WTC11 (cell line): ENCODE measurements around the gene GRIN2A. TPM values are rescaled to one million over a fixed set of nuclear protein-coding genes. Genes with fewer than 3 reads are reported as not detected.

Experiments used
- ATAC-seq: fragments of 200-7000 bp; cut with Tn5 transposase; 2 replicates; pipeline ENCODE4 v1.10.0; 2021; ENCODE audit warnings: mild to moderate bottlenecking, moderate library complexity
- CTCF ChIA-PET: fragments of 300-600 bp; sonication (Branson Sonifier 250); formaldehyde crosslinking; loops from one replicate; lab custom pipeline; 2021; ENCODE audit warnings: antibody characterized with exemption; lab: Charles Lee
- POLR2A ChIA-PET: fragments of 350-600 bp; sonication (Branson Sonifier 250); formaldehyde crosslinking; loops from one replicate; lab custom pipeline; 2021; ENCODE audit warnings: antibody characterized with exemption; lab: Charles Lee
- DNase-seq: peaks from one replicate; pipeline ENCODE4 v3.0.0; 2021; ENCODE audit warnings: low spot score
- H3K27ac Mint-ChIP-seq: 2 replicates; pipeline ENCODE4 v1.8.0; 2021; ENCODE audit warnings: mixed read lengths
- H3K27me3 Mint-ChIP-seq: 2 replicates; pipeline ENCODE4 v1.8.0; 2021; ENCODE audit warnings: low read depth, mild to moderate bottlenecking, moderate library complexity, mixed read lengths
- H3K36me3 Mint-ChIP-seq: 2 replicates; pipeline ENCODE4 v1.8.0; 2021; ENCODE audit warnings: mixed read lengths
- H3K4me1 Mint-ChIP-seq: 2 replicates; pipeline ENCODE4 v1.8.0; 2022; ENCODE audit warnings: mixed read lengths
- H3K4me3 Mint-ChIP-seq: 2 replicates; pipeline ENCODE4 v1.8.0; 2021; ENCODE audit warnings: mild to moderate bottlenecking, moderate library complexity, mixed read lengths
- H3K9me3 Mint-ChIP-seq: 2 replicates; pipeline ENCODE4 v1.8.0; 2021; ENCODE audit warnings: mixed read lengths
- AFF4 ChIP-seq: sonication (generic); formaldehyde crosslinking; IDR thresholded peaks from 2 replicates; pipeline ENCODE4 v1.8.1; 2023; ENCODE audit warnings: mild to moderate bottlenecking, missing genetic modification reagents, borderline replicate concordance
- E2F1 ChIP-seq: sonication (generic); formaldehyde crosslinking; IDR thresholded peaks from 2 replicates; pipeline ENCODE4 v1.8.0; 2022; ENCODE audit warnings: mild to moderate bottlenecking, missing genetic modification reagents
- ELF4 ChIP-seq: sonication (generic); formaldehyde crosslinking; IDR thresholded peaks from 2 replicates; pipeline ENCODE4 v1.8.1; 2022; ENCODE audit warnings: low read depth, mild to moderate bottlenecking, moderate library complexity, missing genetic modification reagents
- NFE2L1 ChIP-seq: sonication (generic); formaldehyde crosslinking; IDR thresholded peaks from 2 replicates; pipeline ENCODE4 v1.8.1; 2023; ENCODE audit warnings: missing genetic modification reagents
- NFYB ChIP-seq: sonication (generic); formaldehyde crosslinking; conservative IDR thresholded peaks from 2 replicates; pipeline ENCODE4 v1.8.0; 2022; ENCODE audit warnings: low read depth, missing genetic modification reagents
- PRDM15 ChIP-seq: sonication (generic); formaldehyde crosslinking; IDR thresholded peaks from 2 replicates; pipeline ENCODE4 v1.8.0; 2022; ENCODE audit warnings: missing genetic modification reagents
- TCF7 ChIP-seq: sonication (generic); formaldehyde crosslinking; IDR thresholded peaks from 2 replicates; pipeline ENCODE4 v1.8.0; 2022; ENCODE audit warnings: mild to moderate bottlenecking, low read depth, missing genetic modification reagents, moderate library complexity
- TEAD4 ChIP-seq: sonication (generic); formaldehyde crosslinking; IDR thresholded peaks from 2 replicates; pipeline ENCODE4 v1.8.0; 2022; ENCODE audit warnings: mild to moderate bottlenecking, missing genetic modification reagents
- ZNF532 ChIP-seq: fragments of 250-450 bp; sonication (Bioruptor Pico); IDR thresholded peaks from 2 replicates; pipeline ENCODE4 v1.9.0; 2021; ENCODE audit warnings: mild to moderate bottlenecking, borderline replicate concordance
- ZNF671 ChIP-seq: fragments of 250-450 bp; sonication (Bioruptor Pico); IDR thresholded peaks from 2 replicates; pipeline ENCODE4 v1.8.0; 2021; ENCODE audit warnings: mild to moderate bottlenecking
- total RNA-seq: library from RNA; stranded (reverse); gene quantifications from 3 replicates; pipeline ENCODE4 v1.2.3, GENCODE V29; 2021
- TF ChIP-seq, protein P1 (sequence below): sonication (generic); formaldehyde crosslinking; IDR thresholded peaks from 2 replicates; pipeline ENCODE4 v1.8.1; 2023; ENCODE audit warnings: mild to moderate bottlenecking, missing genetic modification reagents, moderate library complexity
- TF ChIP-seq, protein P2 (sequence below): sonication (generic); formaldehyde crosslinking; IDR thresholded peaks from 2 replicates; pipeline ENCODE4 v1.8.1; 2023; ENCODE audit warnings: mild to moderate bottlenecking, missing genetic modification reagents
- TF ChIP-seq, protein P3 (sequence below): fragments of 250-450 bp; sonication (Bioruptor Pico); IDR thresholded peaks from 2 replicates; pipeline ENCODE4 v1.9.0; 2021; ENCODE audit warnings: mild to moderate bottlenecking
- TF ChIP-seq, protein P4 (sequence below): sonication (generic); formaldehyde crosslinking; IDR thresholded peaks from 2 replicates; pipeline ENCODE4 v1.8.1; 2023; ENCODE audit warnings: mild to moderate bottlenecking, moderate library complexity, missing genetic modification reagents

GRIN2A gene
- total RNA-seq, 1 experiment from 2014 or later = 3.5 TPM

- Mint-ChIP-seq H3K4me3 (no peak overlapping the region), H3K36me3 (no peaks in the 10 kb centered on the region), H3K27me3 (no peaks in the 10 kb centered on the region), H3K27ac (no peak overlapping the region; the same call in 1 of the 2 replicates), H3K9me3 (no peaks in the 10 kb centered on the region), H3K4me1 (peaks cover 17% of the 10 kb centered on the region)
- POLR2A ChIA-PET = no interaction called here
- TF ChIP-seq, protein P1, sequence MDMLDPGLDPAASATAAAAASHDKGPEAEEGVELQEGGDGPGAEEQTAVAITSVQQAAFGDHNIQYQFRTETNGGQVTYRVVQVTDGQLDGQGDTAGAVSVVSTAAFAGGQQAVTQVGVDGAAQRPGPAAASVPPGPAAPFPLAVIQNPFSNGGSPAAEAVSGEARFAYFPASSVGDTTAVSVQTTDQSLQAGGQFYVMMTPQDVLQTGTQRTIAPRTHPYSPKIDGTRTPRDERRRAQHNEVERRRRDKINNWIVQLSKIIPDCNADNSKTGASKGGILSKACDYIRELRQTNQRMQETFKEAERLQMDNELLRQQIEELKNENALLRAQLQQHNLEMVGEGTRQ (CRISPR knock-in tag) = no peak
- TF ChIP-seq, protein P2, sequence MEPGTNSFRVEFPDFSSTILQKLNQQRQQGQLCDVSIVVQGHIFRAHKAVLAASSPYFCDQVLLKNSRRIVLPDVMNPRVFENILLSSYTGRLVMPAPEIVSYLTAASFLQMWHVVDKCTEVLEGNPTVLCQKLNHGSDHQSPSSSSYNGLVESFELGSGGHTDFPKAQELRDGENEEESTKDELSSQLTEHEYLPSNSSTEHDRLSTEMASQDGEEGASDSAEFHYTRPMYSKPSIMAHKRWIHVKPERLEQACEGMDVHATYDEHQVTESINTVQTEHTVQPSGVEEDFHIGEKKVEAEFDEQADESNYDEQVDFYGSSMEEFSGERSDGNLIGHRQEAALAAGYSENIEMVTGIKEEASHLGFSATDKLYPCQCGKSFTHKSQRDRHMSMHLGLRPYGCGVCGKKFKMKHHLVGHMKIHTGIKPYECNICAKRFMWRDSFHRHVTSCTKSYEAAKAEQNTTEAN (CRISPR knock-in tag) = no peak
- TF ChIP-seq TEAD4 (CRISPR knock-in tag) (no peak), ELF4 (CRISPR knock-in tag) (no peak), PRDM15 (CRISPR knock-in tag) (no peak), ZNF532 (CRISPR knock-in tag) (no peak), NFYB (CRISPR knock-in tag) (no peak), NFE2L1 (CRISPR knock-in tag) (no peak), ZNF671 (CRISPR knock-in tag) (no peak), AFF4 (CRISPR knock-in tag) (no peak), E2F1 (CRISPR knock-in tag) (no peak), TCF7 (CRISPR knock-in tag) (no peak)
- TF ChIP-seq, protein P3, sequence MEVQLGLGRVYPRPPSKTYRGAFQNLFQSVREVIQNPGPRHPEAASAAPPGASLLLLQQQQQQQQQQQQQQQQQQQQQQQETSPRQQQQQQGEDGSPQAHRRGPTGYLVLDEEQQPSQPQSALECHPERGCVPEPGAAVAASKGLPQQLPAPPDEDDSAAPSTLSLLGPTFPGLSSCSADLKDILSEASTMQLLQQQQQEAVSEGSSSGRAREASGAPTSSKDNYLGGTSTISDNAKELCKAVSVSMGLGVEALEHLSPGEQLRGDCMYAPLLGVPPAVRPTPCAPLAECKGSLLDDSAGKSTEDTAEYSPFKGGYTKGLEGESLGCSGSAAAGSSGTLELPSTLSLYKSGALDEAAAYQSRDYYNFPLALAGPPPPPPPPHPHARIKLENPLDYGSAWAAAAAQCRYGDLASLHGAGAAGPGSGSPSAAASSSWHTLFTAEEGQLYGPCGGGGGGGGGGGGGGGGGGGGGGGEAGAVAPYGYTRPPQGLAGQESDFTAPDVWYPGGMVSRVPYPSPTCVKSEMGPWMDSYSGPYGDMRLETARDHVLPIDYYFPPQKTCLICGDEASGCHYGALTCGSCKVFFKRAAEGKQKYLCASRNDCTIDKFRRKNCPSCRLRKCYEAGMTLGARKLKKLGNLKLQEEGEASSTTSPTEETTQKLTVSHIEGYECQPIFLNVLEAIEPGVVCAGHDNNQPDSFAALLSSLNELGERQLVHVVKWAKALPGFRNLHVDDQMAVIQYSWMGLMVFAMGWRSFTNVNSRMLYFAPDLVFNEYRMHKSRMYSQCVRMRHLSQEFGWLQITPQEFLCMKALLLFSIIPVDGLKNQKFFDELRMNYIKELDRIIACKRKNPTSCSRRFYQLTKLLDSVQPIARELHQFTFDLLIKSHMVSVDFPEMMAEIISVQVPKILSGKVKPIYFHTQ (CRISPR knock-in tag) = no peak
- TF ChIP-seq, protein P4, sequence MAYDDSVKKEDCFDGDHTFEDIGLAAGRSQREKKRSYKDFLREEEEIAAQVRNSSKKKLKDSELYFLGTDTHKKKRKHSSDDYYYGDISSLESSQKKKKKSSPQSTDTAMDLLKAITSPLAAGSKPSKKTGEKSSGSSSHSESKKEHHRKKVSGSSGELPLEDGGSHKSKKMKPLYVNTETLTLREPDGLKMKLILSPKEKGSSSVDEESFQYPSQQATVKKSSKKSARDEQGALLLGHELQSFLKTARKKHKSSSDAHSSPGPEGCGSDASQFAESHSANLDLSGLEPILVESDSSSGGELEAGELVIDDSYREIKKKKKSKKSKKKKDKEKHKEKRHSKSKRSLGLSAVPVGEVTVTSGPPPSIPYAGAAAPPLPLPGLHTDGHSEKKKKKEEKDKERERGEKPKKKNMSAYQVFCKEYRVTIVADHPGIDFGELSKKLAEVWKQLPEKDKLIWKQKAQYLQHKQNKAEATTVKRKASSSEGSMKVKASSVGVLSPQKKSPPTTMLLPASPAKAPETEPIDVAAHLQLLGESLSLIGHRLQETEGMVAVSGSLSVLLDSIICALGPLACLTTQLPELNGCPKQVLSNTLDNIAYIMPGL (CRISPR knock-in tag) = no peak
- CTCF ChIA-PET = interaction anchor here (1.0 kb wide), 2 partner anchors 11 to 630 kb away, joined by 3 read pairs; no protein-coding TSS in a partner anchor
- DNase-seq = no peak
- no peak for ATAC-seq
Measured at GRCh38 chr16:9885876-9886275, 296.4 kb downstream of the GRIN2A start.
